ENCODE results near the gene SPRED3. TPM values are rescaled to one million over a fixed set of nuclear protein-coding genes. Genes with fewer than 3 reads are reported as not detected.

Gene SPRED3
- total and polyA plus RNA-seq, 9 of the 15 experiments (the other 6 are each of a cell fraction or from before 2014, with no cell fraction given) = 0.05 to 1.3 (median 0.36) TPM

- TF ChIP-seq, protein P1, sequence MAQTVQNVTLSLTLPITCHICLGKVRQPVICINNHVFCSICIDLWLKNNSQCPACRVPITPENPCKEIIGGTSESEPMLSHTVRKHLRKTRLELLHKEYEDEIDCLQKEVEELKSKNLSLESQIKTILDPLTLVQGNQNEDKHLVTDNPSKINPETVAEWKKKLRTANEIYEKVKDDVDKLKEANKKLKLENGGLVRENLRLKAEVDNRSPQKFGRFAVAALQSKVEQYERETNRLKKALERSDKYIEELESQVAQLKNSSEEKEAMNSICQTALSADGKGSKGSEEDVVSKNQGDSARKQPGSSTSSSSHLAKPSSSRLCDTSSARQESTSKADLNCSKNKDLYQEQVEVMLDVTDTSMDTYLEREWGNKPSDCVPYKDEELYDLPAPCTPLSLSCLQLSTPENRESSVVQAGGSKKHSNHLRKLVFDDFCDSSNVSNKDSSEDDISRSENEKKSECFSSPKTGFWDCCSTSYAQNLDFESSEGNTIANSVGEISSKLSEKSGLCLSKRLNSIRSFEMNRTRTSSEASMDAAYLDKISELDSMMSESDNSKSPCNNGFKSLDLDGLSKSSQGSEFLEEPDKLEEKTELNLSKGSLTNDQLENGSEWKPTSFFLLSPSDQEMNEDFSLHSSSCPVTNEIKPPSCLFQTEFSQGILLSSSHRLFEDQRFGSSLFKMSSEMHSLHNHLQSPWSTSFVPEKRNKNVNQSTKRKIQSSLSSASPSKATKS (CRISPR knock-in tag; IDR thresholded peaks at IDR 0.05) = no peak
- no peak for TF ChIP-seq ZNF253 (CRISPR knock-in tag; conservative IDR thresholded peaks at IDR 0.05)
- no peak for TF ChIP-seq ETV5 (CRISPR knock-in tag; IDR thresholded peaks at IDR 0.05; ENCODE audit: low read depth)
- TF ChIP-seq SNIP1 (IDR thresholded peaks at IDR 0.05; ENCODE audit: low read depth) = no peak
- no peak for TF ChIP-seq ZNF277 (CRISPR knock-in tag; IDR thresholded peaks at IDR 0.05; ENCODE audit: borderline replicate concordance)
- peak; percentile 65; the same call in 1 of the 2 replicates for TF ChIP-seq PHF8 (IDR thresholded peaks at IDR 0.05; ENCODE audit: borderline replicate concordance, low read length)
- no peak for TF ChIP-seq NBN (IDR thresholded peaks at IDR 0.05; ENCODE audit: low read depth)
- TF ChIP-seq ILK (tag; IDR thresholded peaks at IDR 0.05; ENCODE audit: borderline replicate concordance, low read depth) = no peak
- TF ChIP-seq POLR3A (IDR thresholded peaks at IDR 0.05; ENCODE audit: borderline replicate concordance, extremely low read depth, insufficient read depth, insufficient read length) = no peak
- TF ChIP-seq, protein P2, sequence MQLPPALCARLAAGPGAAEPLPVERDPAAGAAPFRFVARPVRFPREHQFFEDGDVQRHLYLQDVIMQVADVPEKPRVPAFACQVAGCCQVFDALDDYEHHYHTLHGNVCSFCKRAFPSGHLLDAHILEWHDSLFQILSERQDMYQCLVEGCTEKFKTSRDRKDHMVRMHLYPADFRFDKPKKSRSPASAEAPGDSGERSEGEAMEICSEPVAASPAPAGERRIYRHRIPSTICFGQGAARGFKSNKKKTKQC (CRISPR knock-in tag; IDR thresholded peaks at IDR 0.05) = no peak
- TF ChIP-seq ERF (CRISPR knock-in tag; IDR thresholded peaks at IDR 0.05) = no peak
- TF ChIP-seq NFIC (IDR thresholded peaks at IDR 0.05) = no peak
- TF ChIP-seq ZNF124 (CRISPR knock-in tag; IDR thresholded peaks at IDR 0.05) = no peak
- peak; percentile 47 for TF ChIP-seq SMARCA4 (IDR thresholded peaks at IDR 0.05)
- no peak for TF ChIP-seq BCL6 (CRISPR knock-in tag; IDR thresholded peaks at IDR 0.05)
These were observed 37.4 kb downstream of the SPRED3 start, which contains the start of gene RASGRP4 (continued) for GRCh38 chr19:38425810-38426466.
